Fibroblast of mammary gland (primary cell): ENCODE data around the gene VAPA.

Source experiments
- DNase-seq: peaks from one replicate; pipeline ENCODE4 v3.0.0-alpha.2; 2010; ENCODE audit warnings: low read depth
- H3K4me3 ChIP-seq: 2 replicates; pipeline ENCODE4 v1.5.1; 2011; ENCODE audit warnings: low read depth, mild to moderate bottlenecking, low read length, moderate library complexity; ENCODE audit not compliant: control insufficient read depth
- CTCF ChIP-seq: conservative IDR thresholded peaks from 2 replicates; pipeline ENCODE4 v1.5.1; 2011; ENCODE audit warnings: low read depth, low read length, inconsistent platforms; ENCODE audit not compliant: control insufficient read depth, insufficient read depth

VAPA gene

GRCh38 chr18:9944805-9945204, 31.0 kb downstream of the VAPA start:
- no peak for TF ChIP-seq CTCF
- no peak for DNase-seq
- H3K4me3 ChIP-seq, result no peak overlapping the region

- no peak for DNase-seq
- TF ChIP-seq CTCF, result no peak
- no peak overlapping the region for H3K4me3 ChIP-seq
Observed at GRCh38 chr18:9946831-9947230, 33.0 kb downstream of the VAPA start.

- no peak for DNase-seq
- no peak for TF ChIP-seq CTCF
- no peak overlapping the region for H3K4me3 ChIP-seq
Observed at GRCh38 chr18:9947248-9947647, 33.4 kb downstream of the VAPA start.

- DNase-seq, result no peak
- no peak for TF ChIP-seq CTCF
- no peak overlapping the region for H3K4me3 ChIP-seq
Observed at GRCh38 chr18:9949315-9949714, 35.5 kb downstream of the VAPA start.

GRCh38 chr18:9949861-9950260, 36.0 kb downstream of the VAPA start:
- H3K4me3 ChIP-seq, result no peak overlapping the region
- no peak for DNase-seq
- TF ChIP-seq CTCF, result no peak

GRCh38 chr18:9950289-9951016, 36.6 kb downstream of the VAPA start:
- no peak overlapping the region for H3K4me3 ChIP-seq
- peak; percentile 47 for DNase-seq
- TF ChIP-seq CTCF, result no peak
